Right lobe of liver (tissue), 6 donors: ENCODE data around the gene CASP5. TPM values are rescaled to one million over a fixed set of nuclear protein-coding genes. Genes with fewer than 3 reads are reported as not detected.

ENCODE experiments used
- ATAC-seq, 4 donors: fragments of 200-7000 bp; cut with Tn5 transposase; one replicate each; pipeline ENCODE4 v1.9.1; 2020; ENCODE audit warnings: mild to moderate bottlenecking in 4 of 4, moderate library complexity in 4 of 4
- DNase-seq, 3 donors: peaks; one replicate each; pipeline ENCODE4 v3.0.0-alpha.2; 2020
- H3K27ac ChIP-seq, 3 donors: fragments of 200-600 bp; one replicate each; pipeline ENCODE4 v1.8.0; 2022
- H3K27me3 ChIP-seq, 2 donors: fragments of 200-600 bp; one replicate each; pipeline ENCODE4 v1.8.0; 2022
- H3K36me3 ChIP-seq, 4 donors: fragments of 200-600 bp; sonication (generic) in 1 of 4; one replicate each; pipeline versions ENCODE4 v1.5.1 to v1.8.0; 2017 to 2022; ENCODE audit warnings: control low read depth in 1 of 4
- H3K4me1 ChIP-seq, 4 donors: fragments of 200-600 bp; sonication (generic) in 1 of 4; one replicate each; pipeline versions ENCODE4 v1.5.1 to v1.8.0; 2017 to 2022; ENCODE audit warnings: control low read depth in 1 of 4
- H3K4me3 ChIP-seq, 3 donors: fragments of 200-600 bp; one replicate each; pipeline ENCODE4 v1.8.0; 2022
- H3K9me3 ChIP-seq, 4 donors: fragments of 200-600 bp; sonication (generic) in 1 of 4; one replicate each; pipeline versions ENCODE4 v1.5.1 to v1.8.0; 2017 to 2022; ENCODE audit warnings: control low read depth in 1 of 4
- POLR2A ChIP-seq: fragments of 450-650 bp; IDR thresholded peaks from one replicate; pipeline ENCODE4 v1.6.1; 2017; ENCODE audit warnings: antibody characterized with exemption, mild to moderate bottlenecking
- WGBS: methylation state at CpG from one replicate; pipeline ENCODE4 v1.1.6; 2018; ENCODE audit warnings: low coverage, low lambda C conversion rate; ENCODE audit not compliant: insufficient coverage; ENCODE audit errors: missing lambda C conversion rate; 5-methylcytosine and 5-hydroxymethylcytosine counted together
- intact Hi-C, 2 donors: fragments of 100-400 bp; cut with DNase I; formaldehyde crosslinking; loops; one replicate each; pipeline versions ENCODE4 v1.11.2 to v1.14.1; 2022
- total RNA-seq, 6 experiments: library from RNA; depleted of rRNA in 2 of 6; stranded (reverse); fragments of >200 nt in 2 of 6; fragmentation: NEBNext Ultra II Directional in 3 of 6; extraction: Animal tissue kit (Norgen Biotek cat#: 25700) in 3 of 6; gene quantifications; one replicate each; pipeline versions ENCODE4 v1.1.0 to v1.2.4, GENCODE V29; 2016 to 2023
- TF ChIP-seq, protein P1 (sequence below), 4 donors: fragments of 200-600 bp in 3 of 4; fragments of 450-650 bp in 1 of 4; IDR thresholded peaks; one replicate each; pipeline versions ENCODE4 v1.5.1 to v1.8.0; 2016 to 2022; ENCODE audit warnings: antibody characterized with exemption in 4 of 4, mild to moderate bottlenecking in 2 of 4
- donor health status: DM: no; HTN: yes; CAD: no.
- donor health status: DM: no; HTN: no; CAD: no.
- donor health status: DM: no; HTN: no; CAD: no.
- donor health status: DM: no; HTN: yes; CAD: no.
- donor health status: DM: no; HTN: yes; CAD: no.

The CASP5 gene
- total RNA-seq, 6 experiments from 2014 or later = 0.27 to 0.50 (median 0.35) TPM; not detected in 3

DNA sequence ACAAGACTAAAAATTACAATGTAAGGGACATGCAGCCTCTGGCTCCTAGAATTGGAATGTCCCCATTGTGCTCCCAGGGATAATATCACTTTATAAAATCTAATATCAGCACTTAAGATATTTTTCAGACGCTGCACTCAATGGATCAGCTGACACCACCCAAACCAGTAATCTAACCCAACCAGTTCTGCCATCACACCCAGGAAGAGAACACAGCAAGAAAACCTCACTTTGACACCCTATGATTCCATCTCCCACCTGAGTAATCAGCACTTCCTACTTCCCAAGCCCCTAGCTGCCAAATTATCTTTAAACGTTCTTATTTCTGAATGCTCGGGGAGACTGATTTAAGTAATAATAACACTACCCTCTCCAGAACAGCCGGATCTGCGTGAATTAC lies 57.2 kb downstream of the CASP5 start:
- Histone ChIP-seq H3K9me3 (no peaks in the 10 kb centered on the region), H3K36me3 (no peaks in the 10 kb centered on the region), H3K27me3 (no peaks in the 10 kb centered on the region), H3K27ac (no peak overlapping the region), H3K4me1 (peaks cover 0 to 42% (median 12%) of the 10 kb centered on the region in 4 donors), H3K4me3 (no peak overlapping the region)
- 88% methylated on average over 5 of the region's 5 CpGs for WGBS
- ATAC-seq (no peak), DNase-seq (no peak)
- TF ChIP-seq POLR2A = no peak
- TF ChIP-seq, protein P1, sequence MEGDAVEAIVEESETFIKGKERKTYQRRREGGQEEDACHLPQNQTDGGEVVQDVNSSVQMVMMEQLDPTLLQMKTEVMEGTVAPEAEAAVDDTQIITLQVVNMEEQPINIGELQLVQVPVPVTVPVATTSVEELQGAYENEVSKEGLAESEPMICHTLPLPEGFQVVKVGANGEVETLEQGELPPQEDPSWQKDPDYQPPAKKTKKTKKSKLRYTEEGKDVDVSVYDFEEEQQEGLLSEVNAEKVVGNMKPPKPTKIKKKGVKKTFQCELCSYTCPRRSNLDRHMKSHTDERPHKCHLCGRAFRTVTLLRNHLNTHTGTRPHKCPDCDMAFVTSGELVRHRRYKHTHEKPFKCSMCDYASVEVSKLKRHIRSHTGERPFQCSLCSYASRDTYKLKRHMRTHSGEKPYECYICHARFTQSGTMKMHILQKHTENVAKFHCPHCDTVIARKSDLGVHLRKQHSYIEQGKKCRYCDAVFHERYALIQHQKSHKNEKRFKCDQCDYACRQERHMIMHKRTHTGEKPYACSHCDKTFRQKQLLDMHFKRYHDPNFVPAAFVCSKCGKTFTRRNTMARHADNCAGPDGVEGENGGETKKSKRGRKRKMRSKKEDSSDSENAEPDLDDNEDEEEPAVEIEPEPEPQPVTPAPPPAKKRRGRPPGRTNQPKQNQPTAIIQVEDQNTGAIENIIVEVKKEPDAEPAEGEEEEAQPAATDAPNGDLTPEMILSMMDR (IDR thresholded peaks at IDR 0.05) = no peak
- intact Hi-C loops = no loop called here

DNA sequence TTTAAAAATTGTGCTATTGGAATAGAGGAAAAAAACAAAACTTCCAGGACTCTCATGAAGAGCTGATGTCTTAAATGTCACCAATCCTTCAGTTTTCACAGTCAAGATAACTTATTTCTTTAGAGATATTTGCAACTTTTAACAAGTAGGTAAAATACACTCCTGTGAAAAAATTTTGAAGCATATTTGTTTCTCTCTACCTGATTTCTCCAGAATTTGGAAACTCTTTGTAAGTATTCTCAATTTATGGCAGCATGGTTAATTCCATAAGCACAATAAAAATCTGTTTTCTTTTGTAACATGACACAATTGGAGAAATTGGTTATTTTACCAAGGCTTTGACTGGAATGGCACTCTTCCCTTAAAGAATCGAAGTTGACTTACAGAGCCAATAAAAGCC lies 58.7 kb downstream of the CASP5 start:
- no peaks in the 10 kb centered on the region for H3K9me3 ChIP-seq
- intact Hi-C loops = no loop called here
- no peak overlapping the region for H3K27ac ChIP-seq
- H3K36me3 ChIP-seq = no peaks in the 10 kb centered on the region
- no peak for DNase-seq
- TF ChIP-seq POLR2A = no peak
- H3K4me3 ChIP-seq = no peak overlapping the region
- no peaks in the 10 kb centered on the region for H3K27me3 ChIP-seq
- WGBS = 100% methylated on average over 1 of the region's 1 CpG
- ATAC-seq = no peak
- H3K4me1 ChIP-seq = peaks cover 0 to 42% (median 12%) of the 10 kb centered on the region in 4 donors

DNA sequence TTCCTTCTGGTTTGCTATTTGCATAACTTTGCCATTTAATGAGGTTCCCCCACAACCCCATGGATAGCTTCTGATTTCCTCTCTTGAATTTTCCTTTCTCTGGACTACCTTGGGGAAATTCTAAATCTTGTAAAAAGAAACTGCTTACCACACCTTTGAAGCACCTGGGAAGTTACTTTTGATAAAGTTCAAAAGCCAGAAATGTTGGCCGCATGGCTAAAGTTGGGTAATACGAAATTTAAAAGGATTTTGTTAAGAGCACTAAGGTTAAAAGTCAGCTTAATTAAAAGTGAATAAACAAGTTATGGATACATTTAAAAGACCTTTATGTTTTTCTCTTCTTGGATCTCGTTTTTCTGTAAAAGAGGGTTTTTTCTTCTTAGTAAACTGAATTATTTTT lies 60.1 kb downstream of the CASP5 start:
- Histone ChIP-seq H3K36me3 (no peaks in the 10 kb centered on the region), H3K9me3 (no peaks in the 10 kb centered on the region), H3K4me1 (peaks cover 0 to 42% (median 12%) of the 10 kb centered on the region in 4 donors), H3K27ac (no peak overlapping the region), H3K27me3 (no peaks in the 10 kb centered on the region), H3K4me3 (no peak overlapping the region)
- no peak for DNase-seq
- peak in 1 of 4 donors; percentile 55 for ATAC-seq
- intact Hi-C loops = no loop called here
- TF ChIP-seq, protein P1 (IDR thresholded peaks at IDR 0.05) = no peak
- no peak for TF ChIP-seq POLR2A
- 28% methylated on average over 3 of the region's 3 CpGs for WGBS

DNA sequence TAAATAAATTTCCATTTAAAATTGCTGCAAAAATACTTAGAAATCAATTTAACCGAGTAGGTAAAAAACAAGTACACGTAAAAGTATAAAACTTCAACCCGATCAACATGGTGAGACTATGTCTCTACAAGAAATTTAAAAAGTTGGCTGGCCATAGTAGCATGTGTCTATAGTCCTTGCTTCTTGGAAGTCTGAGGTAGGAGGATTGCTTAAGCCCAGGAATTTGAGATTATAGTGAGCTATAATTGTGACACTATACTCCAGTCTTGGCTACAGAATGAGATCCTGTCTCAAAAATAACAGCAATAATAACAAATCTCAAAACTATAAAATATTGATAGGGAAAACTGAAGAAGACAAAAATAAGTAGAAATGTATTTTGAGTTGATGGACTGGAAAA lies 65.7 kb downstream of the CASP5 start:
- WGBS = 58% methylated on average over 3 of the region's 3 CpGs
- DNase-seq = no peak
- Histone ChIP-seq H3K36me3 (peaks cover 0 to 17% (median 0%) of the 10 kb centered on the region in 4 donors), H3K9me3 (no peaks in the 10 kb centered on the region), H3K4me1 (peaks cover 0 to 12% (median 5%) of the 10 kb centered on the region in 4 donors), H3K27ac (no peak overlapping the region), H3K4me3 (no peak overlapping the region), H3K27me3 (no peaks in the 10 kb centered on the region)
- ATAC-seq = peak in 1 of 4 donors; percentile 24
- intact Hi-C loops = no loop called here
- no peak for TF ChIP-seq POLR2A
- TF ChIP-seq, protein P1 (IDR thresholded peaks at IDR 0.05) = no peak

DNA sequence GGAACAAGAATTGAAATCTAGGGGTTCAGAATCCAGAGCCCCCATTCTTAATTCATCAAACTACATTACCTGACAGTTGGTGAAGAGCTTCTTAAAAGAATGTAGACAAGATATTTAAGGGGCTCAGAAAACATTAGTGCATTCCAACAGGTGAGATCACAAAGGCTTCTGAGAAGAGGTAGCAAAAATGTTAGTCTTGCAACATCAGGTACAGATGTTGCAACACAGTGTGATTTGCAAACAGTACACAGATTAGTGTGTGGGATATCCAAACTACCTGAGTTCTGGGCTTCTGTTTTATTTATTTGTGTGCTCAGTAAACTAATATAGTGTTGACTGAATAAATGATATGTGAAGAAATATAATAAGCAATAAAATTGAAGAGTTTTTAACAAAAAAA lies 66.4 kb downstream of the CASP5 start:
- Histone ChIP-seq H3K27ac (no peak overlapping the region), H3K36me3 (peaks cover 0 to 23% (median 2%) of the 10 kb centered on the region in 4 donors), H3K4me1 (peaks cover 0 to 11% (median 5%) of the 10 kb centered on the region in 4 donors), H3K4me3 (no peak overlapping the region), H3K27me3 (no peaks in the 10 kb centered on the region), H3K9me3 (no peaks in the 10 kb centered on the region)
- ATAC-seq = peak; percentile 92 to 98 (median 94)
- TF ChIP-seq, protein P1 (IDR thresholded peaks at IDR 0.05) = no peak
- TF ChIP-seq POLR2A = no peak
- DNase-seq = peak in 1 of 3 donors; percentile 52
- intact Hi-C loops = no loop called here
